ENCODE data around the gene TPD52L2. TPM values are rescaled to one million over a fixed set of nuclear protein-coding genes. Genes with fewer than 3 reads are reported as not detected.

The TPD52L2 gene
- total RNA-seq, 1 experiment from 2014 or later: 147 TPM

DNA sequence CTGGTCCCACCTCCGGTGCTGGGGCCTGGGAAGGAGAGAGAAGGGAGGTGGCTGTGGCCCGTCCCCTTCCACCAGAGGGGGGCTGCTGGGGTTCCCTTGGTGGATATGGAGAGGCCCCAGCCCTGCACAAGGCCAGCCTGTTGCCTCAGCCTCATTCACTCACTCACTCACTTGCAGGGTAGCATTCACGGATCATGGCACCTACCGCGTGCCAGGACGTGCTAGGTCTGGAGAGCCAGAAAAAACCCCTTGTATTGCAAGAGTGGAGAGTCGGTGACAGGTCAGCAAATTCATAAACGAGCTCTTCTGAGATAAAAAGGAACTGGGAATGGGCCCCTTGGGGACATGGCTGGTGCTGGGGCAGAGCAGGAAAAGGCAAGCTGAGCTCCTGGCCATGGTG, 27.6 kb upstream of the TPD52L2 start:
- no peaks in the 10 kb centered on the region for H3K79me2 ChIP-seq (ENCODE audit: low read length)
- H2AFZ ChIP-seq (ENCODE audit: low read length): no peak overlapping the region
- DNase-seq: no peak
- ATAC-seq: no peak
- H3K36me3 ChIP-seq (ENCODE audit: low read depth, low read length): no peaks in the 10 kb centered on the region
- ChIA-PET POLR2A (ENCODE audit: unreplicated experiment) (no interaction called here), CTCF (no interaction called here)
- no peak overlapping the region for H3K4me2 ChIP-seq (ENCODE audit: low read length)
- no peaks in the 10 kb centered on the region for H4K20me1 ChIP-seq (ENCODE audit: low read length)
- no TSS peak for BruUV-seq (replicated peaks)
- no peaks in the 10 kb centered on the region for H3K27me3 ChIP-seq (ENCODE audit: low read length)
- no peak overlapping the region for H3K27ac ChIP-seq (ENCODE audit: low read length)
- no peak overlapping the region for H3K9ac ChIP-seq (ENCODE audit: low read length)
- H3K4me1 ChIP-seq (ENCODE audit: insufficient read depth, low read length): peaks cover 5% of the 10 kb centered on the region; the same call in 1 of the 2 replicates
- H3K4me3 ChIP-seq (ENCODE audit: low read length): no peak overlapping the region
- TF ChIP-seq EZH2 (IDR thresholded peaks at IDR 0.05; ENCODE audit: low read length, unreplicated experiment): no peak
- TF ChIP-seq, protein P1, sequence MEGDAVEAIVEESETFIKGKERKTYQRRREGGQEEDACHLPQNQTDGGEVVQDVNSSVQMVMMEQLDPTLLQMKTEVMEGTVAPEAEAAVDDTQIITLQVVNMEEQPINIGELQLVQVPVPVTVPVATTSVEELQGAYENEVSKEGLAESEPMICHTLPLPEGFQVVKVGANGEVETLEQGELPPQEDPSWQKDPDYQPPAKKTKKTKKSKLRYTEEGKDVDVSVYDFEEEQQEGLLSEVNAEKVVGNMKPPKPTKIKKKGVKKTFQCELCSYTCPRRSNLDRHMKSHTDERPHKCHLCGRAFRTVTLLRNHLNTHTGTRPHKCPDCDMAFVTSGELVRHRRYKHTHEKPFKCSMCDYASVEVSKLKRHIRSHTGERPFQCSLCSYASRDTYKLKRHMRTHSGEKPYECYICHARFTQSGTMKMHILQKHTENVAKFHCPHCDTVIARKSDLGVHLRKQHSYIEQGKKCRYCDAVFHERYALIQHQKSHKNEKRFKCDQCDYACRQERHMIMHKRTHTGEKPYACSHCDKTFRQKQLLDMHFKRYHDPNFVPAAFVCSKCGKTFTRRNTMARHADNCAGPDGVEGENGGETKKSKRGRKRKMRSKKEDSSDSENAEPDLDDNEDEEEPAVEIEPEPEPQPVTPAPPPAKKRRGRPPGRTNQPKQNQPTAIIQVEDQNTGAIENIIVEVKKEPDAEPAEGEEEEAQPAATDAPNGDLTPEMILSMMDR (conservative IDR thresholded peaks at IDR 0.05; ENCODE audit: low read depth, low read length): no peak
- no peak for TF ChIP-seq EZH2phosphoT487 (IDR thresholded peaks at IDR 0.05; ENCODE audit: borderline replicate concordance, low read length)
- intact Hi-C loops (cut with micrococcal nuclease): no loop called here
- H3F3A ChIP-seq (ENCODE audit: low read length, unreplicated experiment): no peaks in the 10 kb centered on the region
- H3K9me2 ChIP-seq (replicated peaks; ENCODE audit: low read length): no peaks in the 10 kb centered on the region
- H3K9me3 ChIP-seq (ENCODE audit: low read length): no peaks in the 10 kb centered on the region

DNA sequence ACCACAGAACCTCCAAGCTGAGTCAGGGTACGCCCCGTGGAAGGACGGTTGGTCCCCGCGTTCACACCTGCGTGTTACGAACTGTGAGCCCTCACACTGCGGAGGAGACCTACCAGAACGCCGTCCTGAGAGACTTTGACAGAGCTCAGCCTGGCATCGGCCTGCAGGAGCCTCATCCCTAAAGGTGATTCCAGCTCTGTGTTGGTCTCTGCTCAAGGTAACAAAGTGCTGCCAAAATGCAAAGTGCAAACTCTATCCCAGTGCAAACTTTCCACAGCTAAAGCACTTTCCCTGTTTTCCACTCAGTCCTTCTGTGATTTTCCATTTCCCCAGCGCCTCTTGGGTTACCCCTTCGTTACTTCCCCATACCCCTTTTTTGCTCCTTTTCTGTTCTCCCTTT, 25.4 kb upstream of the TPD52L2 start:
- H3K79me2 ChIP-seq (ENCODE audit: low read length): no peaks in the 10 kb centered on the region
- H3K27me3 ChIP-seq (ENCODE audit: low read length): no peaks in the 10 kb centered on the region
- peaks cover 2% of the 10 kb centered on the region; the same call in 1 of the 2 replicates for H3K4me1 ChIP-seq (ENCODE audit: insufficient read depth, low read length)
- no peaks in the 10 kb centered on the region for H3K9me2 ChIP-seq (replicated peaks; ENCODE audit: low read length)
- H3K4me3 ChIP-seq (ENCODE audit: low read length): no peak overlapping the region
- H3F3A ChIP-seq (ENCODE audit: low read length, unreplicated experiment): no peaks in the 10 kb centered on the region
- H3K27ac ChIP-seq (ENCODE audit: low read length): no peak overlapping the region
- H3K4me2 ChIP-seq (ENCODE audit: low read length): no peak overlapping the region
- H3K9ac ChIP-seq (ENCODE audit: low read length): no peak overlapping the region
- H4K20me1 ChIP-seq (ENCODE audit: low read length): no peaks in the 10 kb centered on the region
- TF ChIP-seq EZH2 (IDR thresholded peaks at IDR 0.05; ENCODE audit: low read length, unreplicated experiment): no peak
- TF ChIP-seq EZH2phosphoT487 (IDR thresholded peaks at IDR 0.05; ENCODE audit: borderline replicate concordance, low read length): no peak
- TF ChIP-seq, protein P1 (conservative IDR thresholded peaks at IDR 0.05; ENCODE audit: low read depth, low read length): no peak
- no TSS peak for BruUV-seq (replicated peaks)
- CTCF ChIA-PET: no interaction called here
- no peak for ATAC-seq
- POLR2A ChIA-PET (ENCODE audit: unreplicated experiment): interaction anchor here (0.7 kb wide), 1 partner anchor 152 kb away, joined by 4 read pairs; no protein-coding TSS in a partner anchor
- intact Hi-C loops (cut with micrococcal nuclease): no loop called here
- H2AFZ ChIP-seq (ENCODE audit: low read length): no peak overlapping the region
- H3K9me3 ChIP-seq (ENCODE audit: low read length): no peaks in the 10 kb centered on the region
- DNase-seq: no peak
- H3K36me3 ChIP-seq (ENCODE audit: low read depth, low read length): no peaks in the 10 kb centered on the region

DNA sequence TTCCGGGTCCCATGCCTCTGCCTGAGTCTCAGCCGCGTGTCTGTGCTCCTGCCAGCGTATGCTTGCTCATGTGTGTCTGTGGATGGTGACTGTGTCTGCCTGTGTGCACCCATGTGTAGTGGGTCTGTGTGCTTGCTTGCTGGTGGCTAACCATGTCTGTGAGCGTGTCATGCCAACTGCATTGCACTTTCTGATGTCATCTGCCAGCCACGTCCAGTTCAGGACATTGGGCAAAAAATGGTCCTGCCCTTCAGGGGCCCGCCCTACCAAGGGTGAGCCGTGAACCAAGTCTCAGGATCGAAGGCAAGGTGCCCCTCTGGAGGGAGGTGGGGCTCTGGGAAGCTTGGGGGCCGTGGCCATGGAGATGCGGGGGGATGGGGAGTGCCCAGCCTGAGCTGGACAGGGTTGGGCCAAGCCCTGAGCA, 24.7 kb upstream of the TPD52L2 start:
- no peaks in the 10 kb centered on the region for H3K36me3 ChIP-seq (ENCODE audit: low read depth, low read length)
- H3K4me1 ChIP-seq (ENCODE audit: insufficient read depth, low read length): no peaks in the 10 kb centered on the region
- H2AFZ ChIP-seq (ENCODE audit: low read length): no peak overlapping the region
- TF ChIP-seq EZH2 (IDR thresholded peaks at IDR 0.05; ENCODE audit: low read length, unreplicated experiment): no peak
- TF ChIP-seq, protein P1 (conservative IDR thresholded peaks at IDR 0.05; ENCODE audit: low read depth, low read length): no peak
- no peak for TF ChIP-seq EZH2phosphoT487 (IDR thresholded peaks at IDR 0.05; ENCODE audit: borderline replicate concordance, low read length)
- no peak overlapping the region for H3K4me3 ChIP-seq (ENCODE audit: low read length)
- BruUV-seq (replicated peaks): no TSS peak
- H3K4me2 ChIP-seq (ENCODE audit: low read length): no peak overlapping the region
- no peaks in the 10 kb centered on the region for H3F3A ChIP-seq (ENCODE audit: low read length, unreplicated experiment)
- no peaks in the 10 kb centered on the region for H4K20me1 ChIP-seq (ENCODE audit: low read length)
- H3K9ac ChIP-seq (ENCODE audit: low read length): no peak overlapping the region
- ChIA-PET CTCF (no interaction called here), POLR2A (ENCODE audit: unreplicated experiment) (no interaction called here)
- no peaks in the 10 kb centered on the region for H3K9me3 ChIP-seq (ENCODE audit: low read length)
- no peaks in the 10 kb centered on the region for H3K79me2 ChIP-seq (ENCODE audit: low read length)
- intact Hi-C loops (cut with micrococcal nuclease): no loop called here
- H3K27me3 ChIP-seq (ENCODE audit: low read length): no peaks in the 10 kb centered on the region
- no peak overlapping the region for H3K27ac ChIP-seq (ENCODE audit: low read length)
- ATAC-seq (no peak), DNase-seq (no peak)
- no peaks in the 10 kb centered on the region for H3K9me2 ChIP-seq (replicated peaks; ENCODE audit: low read length)

All from PC-3 (cell line).